HEK293 (cell line): ENCODE results near the gene SPTLC3.

ENCODE experiments used
- KLF16 ChIP-seq: fragments of 450-650 bp; formaldehyde crosslinking; IDR thresholded peaks from 2 replicates; pipeline ENCODE4 v1.5.1; 2017; ENCODE audit warnings: missing biosample characterization, missing genetic modification characterization
- ZNF302 ChIP-seq: fragments of 450-650 bp; formaldehyde crosslinking; IDR thresholded peaks from 2 replicates; pipeline ENCODE4 v1.5.1; 2016; ENCODE audit warnings: missing biosample characterization, missing genetic modification characterization, low read depth
- ZNF324 ChIP-seq: fragments of 450-650 bp; formaldehyde crosslinking; IDR thresholded peaks from 2 replicates; pipeline ENCODE4 v1.5.1; 2016; ENCODE audit warnings: missing biosample characterization, missing genetic modification characterization
- ZNF350 ChIP-seq: fragments of 450-650 bp; formaldehyde crosslinking; IDR thresholded peaks from 2 replicates; pipeline ENCODE4 v1.5.0; 2017; ENCODE audit warnings: missing biosample characterization, mild to moderate bottlenecking, missing genetic modification characterization
- ZNF426 ChIP-seq: fragments of 450-650 bp; formaldehyde crosslinking; IDR thresholded peaks from 2 replicates; pipeline ENCODE4 v1.5.1; 2017; ENCODE audit warnings: missing biosample characterization, missing genetic modification characterization, mild to moderate bottlenecking, inconsistent platforms, moderate library complexity
- ZNF664 ChIP-seq: fragments of 450-650 bp; formaldehyde crosslinking; IDR thresholded peaks from 2 replicates; pipeline ENCODE4 v1.5.1; 2016; ENCODE audit warnings: missing biosample characterization, missing genetic modification characterization
- TF ChIP-seq, protein P1 (sequence below): sonication (generic); formaldehyde crosslinking; IDR thresholded peaks from 2 replicates; pipeline ENCODE4 v1.8.1; 2022; ENCODE audit warnings: mild to moderate bottlenecking, moderate library complexity, missing genetic modification reagents
- TF ChIP-seq, protein P2 (sequence below): fragments of 450-650 bp; formaldehyde crosslinking; IDR thresholded peaks from 2 replicates; pipeline ENCODE4 v1.5.1; 2016; ENCODE audit warnings: missing biosample characterization, missing genetic modification characterization

DNA sequence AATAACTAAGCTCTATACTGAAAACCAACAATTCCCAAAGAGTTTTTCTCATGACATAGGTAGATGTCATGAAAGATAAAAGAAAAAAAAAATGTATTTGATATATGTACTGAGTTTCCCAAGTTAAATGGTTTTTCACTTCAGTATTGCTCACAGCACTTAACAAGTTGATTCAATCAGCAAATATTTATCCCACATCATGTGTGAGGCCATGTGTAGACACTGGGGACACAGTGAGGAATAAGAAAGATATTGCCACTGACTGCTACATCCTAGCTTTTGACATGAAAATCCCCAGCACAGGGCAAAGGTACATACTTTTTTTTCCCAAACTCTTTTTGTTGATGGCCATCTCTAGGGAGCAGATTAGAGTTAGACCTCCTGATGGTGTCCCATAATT, 25.3 kb downstream of the SPTLC3 start:
- TF ChIP-seq, protein P1, sequence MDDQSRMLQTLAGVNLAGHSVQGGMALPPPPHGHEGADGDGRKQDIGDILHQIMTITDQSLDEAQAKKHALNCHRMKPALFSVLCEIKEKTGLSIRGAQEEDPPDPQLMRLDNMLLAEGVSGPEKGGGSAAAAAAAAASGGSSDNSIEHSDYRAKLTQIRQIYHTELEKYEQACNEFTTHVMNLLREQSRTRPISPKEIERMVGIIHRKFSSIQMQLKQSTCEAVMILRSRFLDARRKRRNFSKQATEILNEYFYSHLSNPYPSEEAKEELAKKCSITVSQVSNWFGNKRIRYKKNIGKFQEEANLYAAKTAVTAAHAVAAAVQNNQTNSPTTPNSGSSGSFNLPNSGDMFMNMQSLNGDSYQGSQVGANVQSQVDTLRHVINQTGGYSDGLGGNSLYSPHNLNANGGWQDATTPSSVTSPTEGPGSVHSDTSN (CRISPR knock-in tag): no peak
- TF ChIP-seq ZNF302 (tag by site-specific recombination): no peak
- TF ChIP-seq ZNF664: no peak
- TF ChIP-seq, protein P2, sequence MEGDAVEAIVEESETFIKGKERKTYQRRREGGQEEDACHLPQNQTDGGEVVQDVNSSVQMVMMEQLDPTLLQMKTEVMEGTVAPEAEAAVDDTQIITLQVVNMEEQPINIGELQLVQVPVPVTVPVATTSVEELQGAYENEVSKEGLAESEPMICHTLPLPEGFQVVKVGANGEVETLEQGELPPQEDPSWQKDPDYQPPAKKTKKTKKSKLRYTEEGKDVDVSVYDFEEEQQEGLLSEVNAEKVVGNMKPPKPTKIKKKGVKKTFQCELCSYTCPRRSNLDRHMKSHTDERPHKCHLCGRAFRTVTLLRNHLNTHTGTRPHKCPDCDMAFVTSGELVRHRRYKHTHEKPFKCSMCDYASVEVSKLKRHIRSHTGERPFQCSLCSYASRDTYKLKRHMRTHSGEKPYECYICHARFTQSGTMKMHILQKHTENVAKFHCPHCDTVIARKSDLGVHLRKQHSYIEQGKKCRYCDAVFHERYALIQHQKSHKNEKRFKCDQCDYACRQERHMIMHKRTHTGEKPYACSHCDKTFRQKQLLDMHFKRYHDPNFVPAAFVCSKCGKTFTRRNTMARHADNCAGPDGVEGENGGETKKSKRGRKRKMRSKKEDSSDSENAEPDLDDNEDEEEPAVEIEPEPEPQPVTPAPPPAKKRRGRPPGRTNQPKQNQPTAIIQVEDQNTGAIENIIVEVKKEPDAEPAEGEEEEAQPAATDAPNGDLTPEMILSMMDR (tag by site-specific recombination): no peak
- no peak for TF ChIP-seq ZNF350 (tag by site-specific recombination)
- TF ChIP-seq ZNF426: no peak
- TF ChIP-seq KLF16 (tag by site-specific recombination): no peak
- TF ChIP-seq ZNF324: no peak
